ENCODE data around the gene PDE4D. TPM values are rescaled to one million over a fixed set of nuclear protein-coding genes. Genes with fewer than 3 reads are reported as not detected.

Gene PDE4D
- total RNA-seq, 1 donor from 2014 or later: 13.2 TPM

- H3K4me1 Mint-ChIP-seq (ENCODE audit: low read depth, unreplicated experiment): peaks cover 5% of the 10 kb centered on the region
- no peaks in the 10 kb centered on the region for H3K9me3 Mint-ChIP-seq (ENCODE audit: unreplicated experiment)
- no peak for DNase-seq
- no peak for TF ChIP-seq CTCF (IDR thresholded peaks at IDR 0.05; ENCODE audit: partially characterized antibody, unreplicated experiment)
- no peak overlapping the region for H3K4me3 Mint-ChIP-seq (ENCODE audit: unreplicated experiment)
- H3K27ac Mint-ChIP-seq (ENCODE audit: unreplicated experiment): no peak overlapping the region
- no peaks in the 10 kb centered on the region for H3K36me3 Mint-ChIP-seq (ENCODE audit: unreplicated experiment)
- no peaks in the 10 kb centered on the region for H3K27me3 Mint-ChIP-seq (ENCODE audit: unreplicated experiment)
These were observed 344.6 kb downstream of the PDE4D start for GRCh38 chr5:59548807-59549357.

DNA sequence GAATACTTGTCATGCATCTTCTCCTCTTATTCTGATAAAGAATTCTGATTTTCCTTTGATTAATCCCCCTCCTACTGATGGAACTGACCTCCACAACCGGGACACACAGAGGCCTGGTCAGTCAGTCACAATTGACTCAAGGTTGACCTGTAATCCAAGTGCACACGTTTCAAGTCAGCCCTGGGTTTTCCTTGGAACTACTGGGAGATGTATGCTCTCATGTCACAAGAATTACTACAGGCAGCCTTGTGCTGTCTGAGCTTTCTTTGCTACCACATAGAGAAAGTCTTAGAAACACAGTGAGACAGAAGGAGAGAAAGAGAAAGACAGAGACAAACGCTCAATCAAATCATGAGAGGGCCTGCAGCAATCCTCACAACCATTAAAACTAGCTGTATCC, 345.8 kb downstream of the PDE4D start:
- H3K4me1 Mint-ChIP-seq (ENCODE audit: low read depth, unreplicated experiment): peaks cover 6% of the 10 kb centered on the region
- TF ChIP-seq CTCF (IDR thresholded peaks at IDR 0.05; ENCODE audit: partially characterized antibody, unreplicated experiment): no peak
- H3K36me3 Mint-ChIP-seq (ENCODE audit: unreplicated experiment): no peaks in the 10 kb centered on the region
- no peak overlapping the region for H3K4me3 Mint-ChIP-seq (ENCODE audit: unreplicated experiment)
- no peak for DNase-seq
- H3K9me3 Mint-ChIP-seq (ENCODE audit: unreplicated experiment): no peaks in the 10 kb centered on the region
- no peak overlapping the region for H3K27ac Mint-ChIP-seq (ENCODE audit: unreplicated experiment)
- no peaks in the 10 kb centered on the region for H3K27me3 Mint-ChIP-seq (ENCODE audit: unreplicated experiment)

GRCh38 chr5:59544573-59544972, 349.0 kb downstream of the PDE4D start:
- DNase-seq: no peak
- Mint-ChIP-seq H3K27me3 (ENCODE audit: unreplicated experiment) (no peaks in the 10 kb centered on the region), H3K27ac (ENCODE audit: unreplicated experiment) (no peak overlapping the region), H3K36me3 (ENCODE audit: unreplicated experiment) (no peaks in the 10 kb centered on the region), H3K4me3 (ENCODE audit: unreplicated experiment) (no peak overlapping the region), H3K9me3 (ENCODE audit: unreplicated experiment) (no peaks in the 10 kb centered on the region), H3K4me1 (ENCODE audit: low read depth, unreplicated experiment) (peaks cover 6% of the 10 kb centered on the region)
- no peak for TF ChIP-seq CTCF (IDR thresholded peaks at IDR 0.05; ENCODE audit: partially characterized antibody, unreplicated experiment)

GRCh38 chr5:59543821-59544442, 349.6 kb downstream of the PDE4D start:
- Mint-ChIP-seq H3K9me3 (ENCODE audit: unreplicated experiment) (no peaks in the 10 kb centered on the region), H3K36me3 (ENCODE audit: unreplicated experiment) (no peaks in the 10 kb centered on the region), H3K4me3 (ENCODE audit: unreplicated experiment) (no peak overlapping the region), H3K4me1 (ENCODE audit: low read depth, unreplicated experiment) (peaks cover 6% of the 10 kb centered on the region), H3K27ac (ENCODE audit: unreplicated experiment) (no peak overlapping the region), H3K27me3 (ENCODE audit: unreplicated experiment) (no peaks in the 10 kb centered on the region)
- no peak for DNase-seq
- no peak for TF ChIP-seq CTCF (IDR thresholded peaks at IDR 0.05; ENCODE audit: partially characterized antibody, unreplicated experiment)
